Smooth muscle cell (in vitro differentiated cells): ENCODE measurements around the gene PCDHGB1. TPM values are rescaled to one million over a fixed set of nuclear protein-coding genes. Genes with fewer than 3 reads are reported as not detected.
"Not testable (repeated sequence)": the region's sequence is repeated elsewhere in the genome, so short reads cannot be mapped to it uniquely, and the experiment has no call there.

ENCODE experiments used
- DNase-seq: peaks from one replicate; lab custom pipeline; 2025; ENCODE audit not compliant: unreplicated experiment; lab: John Stamatoyannopoulos, UW
- H2AFZ ChIP-seq: fragments of 200-600 bp; sonication (generic); 2 replicates; pipeline ENCODE4 v1.6.0; 2016; ENCODE audit warnings: antibody characterized with exemption, low read depth, mild to moderate bottlenecking
- H3F3A ChIP-seq: fragments of 200-600 bp; sonication (generic); 2 replicates; pipeline ENCODE4 v1.6.0; 2017; ENCODE audit warnings: antibody characterized with exemption, low read depth
- H3K27ac ChIP-seq: fragments of 200-600 bp; sonication (generic); 2 replicates; pipeline ENCODE4 v1.5.1; 2016; ENCODE audit warnings: low read depth, mild to moderate bottlenecking
- H3K27me3 ChIP-seq: fragments of 200-600 bp; sonication (generic); 2 replicates; pipeline ENCODE4 v1.6.1; 2016; ENCODE audit warnings: low read depth, mild to moderate bottlenecking
- H3K36me3 ChIP-seq: fragments of 200-600 bp; sonication (generic); 2 replicates; pipeline ENCODE4 v1.5.1; 2016; ENCODE audit warnings: low read depth
- H3K4me1 ChIP-seq: fragments of 200-600 bp; sonication (generic); 2 replicates; pipeline ENCODE4 v1.5.1; 2016; ENCODE audit warnings: low read depth
- H3K4me2 ChIP-seq: fragments of 200-600 bp; sonication (generic); 2 replicates; pipeline ENCODE4 v1.6.0; 2016; ENCODE audit warnings: mild to moderate bottlenecking
- H3K4me3 ChIP-seq: fragments of 200-600 bp; sonication (generic); 2 replicates; pipeline ENCODE4 v1.5.1; 2016; ENCODE audit warnings: mild to moderate bottlenecking
- H3K79me2 ChIP-seq: fragments of 200-600 bp; sonication (generic); 2 replicates; pipeline ENCODE4 v1.6.0; 2016; ENCODE audit warnings: low read depth, mild to moderate bottlenecking
- H3K9ac ChIP-seq: fragments of 200-600 bp; sonication (generic); 2 replicates; pipeline ENCODE4 v1.6.0; 2016; ENCODE audit warnings: low read depth
- H3K9me3 ChIP-seq: fragments of 200-600 bp; sonication (generic); replicated peaks from 2 replicates; pipeline ENCODE4 v1.5.1; 2016; ENCODE audit warnings: low read depth
- H4K20me1 ChIP-seq: fragments of 200-600 bp; sonication (generic); 2 replicates; pipeline ENCODE4 v1.6.0; 2016; ENCODE audit warnings: low read depth
- CTCF ChIP-seq: fragments of 200-600 bp; sonication (generic); IDR thresholded peaks from 2 replicates; pipeline ENCODE4 v1.5.1; 2017; ENCODE audit warnings: borderline replicate concordance, mild to moderate bottlenecking, antibody characterized with exemption; ENCODE audit not compliant: insufficient read depth, poor library complexity, severe bottlenecking
- WGBS: methylation state at CpG from one replicate; pipeline ENCODE4 v1.1.7; 2016; ENCODE audit warnings: low lambda C conversion rate; 5-methylcytosine and 5-hydroxymethylcytosine counted together
- polyA plus RNA-seq: library from polyadenylated mRNA; unstranded; fragments of >200 nt; fragmentation: Nextera tagmentation; extraction: Ambion mirVana; gene quantifications from 2 replicates; pipeline ENCODE4 v1.2.1, GENCODE V29; 2016
- total RNA-seq: library from RNA; depleted of rRNA; stranded (reverse); fragments of >200 nt; gene quantifications from 2 replicates; pipeline ENCODE4 v1.2.3, GENCODE V29; 2014

PCDHGB1 gene
- total and polyA plus RNA-seq, 2 experiments from 2014 or later, result 0.27 to 0.40 TPM

- H3K79me2 ChIP-seq, result peaks cover 15% of the 10 kb centered on the region
- no peak within 1 kb of the TSS for H2AFZ ChIP-seq
- no peaks in the 10 kb centered on the region for H3F3A ChIP-seq
- H3K9me3 ChIP-seq, result peaks cover 53% of the 10 kb centered on the region
- H3K4me3 ChIP-seq, result peak within 1 kb of the TSS; percentile 35
- 98% methylated on average over 38 of the region's 38 CpGs for WGBS
- no peaks in the 10 kb centered on the region for H3K4me1 ChIP-seq
- no peak within 1 kb of the TSS for H3K9ac ChIP-seq
- peaks cover 37% of the 10 kb centered on the region for H3K36me3 ChIP-seq
- TF ChIP-seq CTCF, result no peak
- DNase-seq, result no peak
- H3K27me3 ChIP-seq, result no peaks in the 10 kb centered on the region
- H3K4me2 ChIP-seq, result peak within 1 kb of the TSS; percentile 53
- H3K27ac ChIP-seq, result no peak within 1 kb of the TSS
- H4K20me1 ChIP-seq, result no peaks in the 10 kb centered on the region
Observed at GRCh38 chr5:141392429-141393198, 42.7 kb downstream of the PCDHGB1 start, which contains the start of gene PCDHGA8. TSS of gene PCDHGA8 (plus strand) at chr5:141392633. CDS start at chr5:141392814, 181 bp downstream.

GRCh38 chr5:141393267-141393666 is 43.4 kb downstream of the PCDHGB1 start:
- no peaks in the 10 kb centered on the region for H3K27me3 ChIP-seq
- H3K9me3 ChIP-seq, result peaks cover 52% of the 10 kb centered on the region

DNA sequence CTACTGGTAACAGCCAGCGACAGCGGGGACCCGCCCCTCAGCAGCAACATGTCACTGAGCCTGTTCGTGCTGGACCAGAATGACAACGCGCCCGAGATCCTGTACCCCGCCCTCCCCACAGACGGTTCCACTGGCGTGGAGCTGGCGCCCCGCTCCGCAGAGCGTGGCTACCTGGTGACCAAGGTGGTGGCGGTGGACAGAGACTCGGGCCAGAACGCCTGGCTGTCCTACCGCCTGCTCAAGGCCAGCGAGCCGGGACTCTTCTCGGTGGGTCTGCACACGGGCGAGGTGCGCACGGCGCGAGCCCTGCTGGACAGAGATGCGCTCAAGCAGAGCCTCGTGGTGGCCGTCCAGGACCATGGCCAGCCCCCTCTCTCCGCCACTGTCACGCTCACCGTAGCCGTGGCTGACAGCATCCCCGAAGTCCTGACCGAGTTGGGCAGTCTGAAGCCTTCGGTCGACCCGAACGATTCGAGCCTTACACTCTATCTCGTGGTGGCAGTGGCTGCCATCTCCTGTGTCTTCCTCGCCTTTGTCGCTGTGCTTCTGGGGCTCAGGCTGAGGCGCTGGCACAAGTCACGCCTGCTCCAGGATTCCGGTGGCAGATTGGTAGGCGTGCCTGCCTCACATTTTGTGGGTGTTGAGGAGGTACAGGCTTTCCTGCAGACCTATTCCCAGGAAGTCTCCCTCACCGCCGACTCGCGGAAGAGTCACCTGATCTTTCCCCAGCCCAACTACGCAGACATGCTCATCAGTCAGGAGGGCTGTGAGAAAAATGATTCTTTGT is 44.7 kb downstream of the PCDHGB1 start:
- DNase-seq, H2AFZ ChIP-seq, H3K4me1 ChIP-seq, H3K4me2 ChIP-seq, H3K27ac ChIP-seq, H3K4me3 ChIP-seq, H4K20me1 ChIP-seq, H3K9ac ChIP-seq, H3K27me3 ChIP-seq, H3F3A ChIP-seq: not testable (repeated sequence)
- H3K79me2 ChIP-seq, result peaks cover 15% of the 10 kb centered on the region
- H3K36me3 ChIP-seq, result peaks cover 37% of the 10 kb centered on the region
- H3K9me3 ChIP-seq, result peaks cover 51% of the 10 kb centered on the region
- 98% methylated on average over 45 of the region's 53 CpGs for WGBS

More at GRCh38 chr5:141393267-141393666, 43.4 kb downstream of the PCDHGB1 start:
- no peak overlapping the region for H3K27ac ChIP-seq
- DNase-seq, result no peak
- H3K9ac ChIP-seq, result no peak overlapping the region
- no peak overlapping the region for H3K4me2 ChIP-seq
- 96% methylated on average over 21 of the region's 21 CpGs for WGBS
- TF ChIP-seq CTCF, result no peak
- H2AFZ ChIP-seq, result no peak overlapping the region
- H3K36me3 ChIP-seq, result peaks cover 37% of the 10 kb centered on the region
- H3K4me1 ChIP-seq, result no peaks in the 10 kb centered on the region
- H3F3A ChIP-seq, result no peaks in the 10 kb centered on the region
- no peaks in the 10 kb centered on the region for H4K20me1 ChIP-seq
- H3K4me3 ChIP-seq, result no peak overlapping the region
- peaks cover 15% of the 10 kb centered on the region for H3K79me2 ChIP-seq

- H3K36me3 ChIP-seq, H3K79me2 ChIP-seq, H3K4me2 ChIP-seq, H3K9ac ChIP-seq, H3F3A ChIP-seq, H2AFZ ChIP-seq, DNase-seq, H4K20me1 ChIP-seq, H3K27ac ChIP-seq, H3K4me3 ChIP-seq, H3K4me1 ChIP-seq, H3K27me3 ChIP-seq: not testable (repeated sequence)
- H3K9me3 ChIP-seq, result peaks cover 31% of the 10 kb centered on the region
- WGBS, result 83% methylated on average over 26 of the region's 43 CpGs
Observed at GRCh38 chr5:141397756-141398551, 48.1 kb downstream of the PCDHGB1 start, which contains the start of gene PCDHGB5. TSS of gene PCDHGB5 (plus strand) at chr5:141397947. CDS start at chr5:141398128, 181 bp downstream.
